ENCODE data around the gene ADGB.

GRCh38 chr6:146739696-146740095 is 140.9 kb downstream of the ADGB start:
- TF ChIP-seq CTCF (IDR thresholded peaks at IDR 0.05) (no peak), POLR2A (IDR thresholded peaks at IDR 0.05) (no peak)

All from body of pancreas (tissue), 4 donors.